ENCODE measurements around the gene PIAS1.

The PIAS1 gene

GRCh38 chr15:68080334-68080733 lies 26.2 kb downstream of the PIAS1 start (continued):
- TF ChIP-seq TSHZ1 (tag by site-specific recombination; IDR thresholded peaks at IDR 0.05; ENCODE audit: borderline replicate concordance) (no peak), ZNF514 (tag by site-specific recombination; IDR thresholded peaks at IDR 0.05) (no peak), ZNF558 (tag by site-specific recombination; IDR thresholded peaks at IDR 0.05) (no peak), TRIM28 (IDR thresholded peaks at IDR 0.05; ENCODE audit: borderline replicate concordance, low read length) (no peak), ZNF560 (tag by site-specific recombination; IDR thresholded peaks at IDR 0.05; ENCODE audit: borderline replicate concordance) (no peak), ZNF639 (tag by site-specific recombination; IDR thresholded peaks at IDR 0.05) (no peak), ZNF157 (tag by site-specific recombination; IDR thresholded peaks at IDR 0.05) (no peak), ZSCAN16 (tag by site-specific recombination; IDR thresholded peaks at IDR 0.05) (no peak), PRDM6 (tag by site-specific recombination; IDR thresholded peaks at IDR 0.05) (no peak)

GRCh38 chr15:68080783-68081182 lies 26.7 kb downstream of the PIAS1 start:
- ChIA-PET CTCF (no interaction called here), POLR2A (no interaction called here)
- peaks cover 49% of the 10 kb centered on the region for H3K4me1 ChIP-seq (ENCODE audit: control insufficient read depth, insufficient read depth, low read length)
- H3K4me3 ChIP-seq (ENCODE audit: low read depth, low read length), result no peak overlapping the region
- H3K27ac ChIP-seq (ENCODE audit: extremely low read depth, low read depth, low read length), result no peak overlapping the region
- no peaks in the 10 kb centered on the region for H3K9me3 ChIP-seq (ENCODE audit: control insufficient read depth, insufficient read depth, low read depth, low read length)
- H3K36me3 ChIP-seq (ENCODE audit: control insufficient read depth in 2 of 2, insufficient read depth in 1 of 2, low read length in 2 of 2), result no peaks in the 10 kb centered on the region; a peak in 1 of 3 replicates
- TF ChIP-seq ZNF639 (tag by site-specific recombination; IDR thresholded peaks at IDR 0.05) (no peak), ZNF2 (tag by site-specific recombination; IDR thresholded peaks at IDR 0.05) (no peak), ZNF555 (tag by site-specific recombination; conservative IDR thresholded peaks at IDR 0.05) (no peak), KLF9 (tag by site-specific recombination; IDR thresholded peaks at IDR 0.05; ENCODE audit: low read depth) (no peak), ZBTB7A (tag by site-specific recombination; IDR thresholded peaks at IDR 0.05; ENCODE audit: low read depth) (no peak), SP7 (tag by site-specific recombination; IDR thresholded peaks at IDR 0.05) (peak; percentile 46; the same call in 1 of the 2 replicates), ZNF768 (tag by site-specific recombination; IDR thresholded peaks at IDR 0.05) (no peak), ZNF776 (tag by site-specific recombination; IDR thresholded peaks at IDR 0.05; ENCODE audit: borderline replicate concordance) (no peak), ZNF423 (tag by site-specific recombination; IDR thresholded peaks at IDR 0.05) (no peak), PRDM6 (tag by site-specific recombination; IDR thresholded peaks at IDR 0.05) (peak; percentile 72), ZNF266 (tag by site-specific recombination; IDR thresholded peaks at IDR 0.05; ENCODE audit: low read depth) (no peak), ZNF146 (tag by site-specific recombination; IDR thresholded peaks at IDR 0.05) (no peak), ZNF366 (tag by site-specific recombination; conservative IDR thresholded peaks at IDR 0.05) (no peak), PBX3 (CRISPR knock-in tag; IDR thresholded peaks at IDR 0.05) (no peak), ZNF843 (tag by site-specific recombination; IDR thresholded peaks at IDR 0.05) (no peak), ZNF155 (tag by site-specific recombination; IDR thresholded peaks at IDR 0.05) (no peak), ZNF513 (tag by site-specific recombination; IDR thresholded peaks at IDR 0.05) (no peak), ZNF292 (tag by site-specific recombination; IDR thresholded peaks at IDR 0.05; ENCODE audit: borderline replicate concordance, low read depth) (no peak)

All from HEK293 (cell line).